K562 (cell line): ENCODE measurements around the gene FANK1. TPM values are rescaled to one million over a fixed set of nuclear protein-coding genes. Genes with fewer than 3 reads are reported as not detected.

ENCODE experiments used
- ATAC-seq: fragments of 200-7000 bp; cut with Tn5 transposase; 3 replicates; pipeline ENCODE4 v1.9.1; 2020; ENCODE audit warnings: moderate library complexity
- BruUV-seq: library from RNA; stranded (reverse); fragments of 400-500 nt; replicated peaks from 2 replicates; lab custom pipeline; 2021; lab: Mats Ljungman, UMichigan
- CTCF ChIA-PET: fragments of 300-600 bp; formaldehyde crosslinking; extraction: SDS; loops from one replicate; lab custom pipeline; 2021; ENCODE audit warnings: low intra/inter-chr PET ratio; lab: Yijun Ruan, JAX
- POLR2A ChIA-PET: fragments of 300-600, 350-650 bp; sonication (Branson Sonifier 250); formaldehyde crosslinking; extraction: SDS; loops from one replicate; lab custom pipeline; 2021; ENCODE audit warnings: antibody characterized with exemption, inconsistent platforms; lab: Yijun Ruan, JAX
- DNase-seq, 4 experiments: peaks; one replicate each; pipeline versions ENCODE4 v3.0.0 to v3.0.0-alpha.2; 2011 to 2018; ENCODE audit warnings: low spot score in 3 of 4, mixed read lengths in 3 of 4; ENCODE audit errors: extremely low read depth in 1 of 4
- FAIRE-seq: peaks from 2 replicates; lab custom pipeline; 2011; peaks lifted over from hg19 to GRCh38; lab: Jason Lieb, UNC
- H2AFZ ChIP-seq: 2 replicates; pipeline ENCODE4 v1.6.0; 2011; ENCODE audit warnings: low read depth, low read length, control low read depth, inconsistent platforms
- H3K27ac ChIP-seq: fragments of 200-600 bp; 3 replicates; pipeline ENCODE4 v1.8.0; 2011; ENCODE audit warnings: low read depth, mild to moderate bottlenecking, control low read depth, inconsistent platforms, low read length, moderate library complexity, mixed read lengths; ENCODE audit errors: extremely low read depth
- H3K27me3 ChIP-seq, 2 experiments: fragments of 300-600 bp in 1 of 2; 2 replicates in 1 of 2; 3 replicates in 1 of 2; pipeline versions ENCODE4 v1.6.0 to v1.8.0; 2011; ENCODE audit warnings: inconsistent platforms in 2 of 2, low read length in 2 of 2, mild to moderate bottlenecking in 1 of 2, mixed read lengths in 1 of 2, moderate library complexity in 1 of 2; ENCODE audit not compliant: control insufficient read depth in 2 of 2, insufficient read depth in 2 of 2
- H3K36me3 ChIP-seq: fragments of 300-600 bp; 3 replicates; pipeline ENCODE4 v1.8.0; 2011; ENCODE audit warnings: mild to moderate bottlenecking, low read length, inconsistent platforms; ENCODE audit not compliant: control insufficient read depth, insufficient read depth
- H3K4me1 ChIP-seq, 2 experiments: fragments of 200-600 bp in 1 of 2; replicated peaks in 1 of 2; 2 replicates in 1 of 2; 3 replicates in 1 of 2; pipeline versions ENCODE4 v1.5.1 to v1.8.0; 2011; ENCODE audit warnings: inconsistent platforms in 2 of 2, low read length in 2 of 2, mild to moderate bottlenecking in 1 of 2, mixed read lengths in 1 of 2, moderate library complexity in 1 of 2; ENCODE audit not compliant: control insufficient read depth in 2 of 2, insufficient read depth in 2 of 2
- H3K4me2 ChIP-seq: 2 replicates; pipeline ENCODE4 v1.6.1; 2011; ENCODE audit warnings: low read length, control low read depth, inconsistent platforms, mixed read lengths; ENCODE audit not compliant: insufficient read depth
- H3K4me3 ChIP-seq: fragments of 200-600 bp; sonication (generic), shearing (Covaris generic); 2 replicates; pipeline ENCODE4 v1.5.1; 2016; ENCODE audit warnings: control low read depth, inconsistent platforms
- H3K79me2 ChIP-seq: fragments of 200-600 bp; 3 replicates; pipeline ENCODE4 v1.8.0; 2011; ENCODE audit warnings: low read length, inconsistent platforms; ENCODE audit not compliant: control insufficient read depth, insufficient read depth
- H3K9ac ChIP-seq, 2 experiments: 2 replicates each; pipeline versions ENCODE4 v1.6.0 to v1.6.1; 2011; ENCODE audit warnings: low read depth in 2 of 2, low read length in 2 of 2, control low read depth in 1 of 2, inconsistent platforms in 1 of 2, mild to moderate bottlenecking in 1 of 2, mixed read lengths in 1 of 2; ENCODE audit not compliant: insufficient read depth in 1 of 2
- H3K9me1 ChIP-seq: one replicate; pipeline ENCODE4 v1.6.0; 2011; ENCODE audit warnings: inconsistent platforms, mild to moderate bottlenecking, low read length, moderate library complexity; ENCODE audit not compliant: control insufficient read depth, insufficient read depth
- H3K9me3 ChIP-seq: replicated peaks from 2 replicates; pipeline ENCODE4 v1.5.1; 2011; ENCODE audit warnings: low read depth, low read length, inconsistent platforms; ENCODE audit not compliant: control insufficient read depth, insufficient read depth
- H4K20me1 ChIP-seq: replicated peaks from 2 replicates; pipeline ENCODE4 v1.6.1; 2011; ENCODE audit warnings: low read length, inconsistent platforms, mixed read lengths; ENCODE audit not compliant: control insufficient read depth, insufficient read depth
- BCLAF1 ChIP-seq, 2 experiments: fragments of 450-650 bp in 1 of 2; IDR thresholded peaks; 2 replicates each; pipeline ENCODE4 v1.6.1; 2011 to 2017; ENCODE audit warnings: low read depth in 2 of 2, antibody characterized with exemption in 1 of 2, borderline replicate concordance in 1 of 2, low read length in 1 of 2, mild to moderate bottlenecking in 1 of 2, mixed read lengths in 1 of 2; ENCODE audit not compliant: control insufficient read depth in 1 of 2
- ESRRA ChIP-seq: fragments of 450-650 bp; IDR thresholded peaks from 2 replicates; pipeline ENCODE4 v1.6.1; 2014; ENCODE audit warnings: low read depth, mild to moderate bottlenecking, moderate library complexity, borderline replicate concordance
- FOXO4 ChIP-seq: fragments of 450-650 bp; formaldehyde crosslinking; IDR thresholded peaks from 2 replicates; pipeline ENCODE4 v1.4.0; 2020; ENCODE audit warnings: mild to moderate bottlenecking, moderate library complexity
- RBM15 ChIP-seq: fragments of 200-400 bp; formaldehyde crosslinking; IDR thresholded peaks from 2 replicates; pipeline ENCODE4 v1.6.1; 2018; ENCODE audit warnings: mild to moderate bottlenecking, low read length, moderate library complexity; ENCODE audit not compliant: insufficient read depth
- SIN3A ChIP-seq, 2 experiments: fragments of 150-350 bp in 1 of 2; IDR thresholded peaks; 2 replicates each; pipeline ENCODE4 v1.6.1; 2011 to 2016; ENCODE audit warnings: borderline replicate concordance in 2 of 2, low read depth in 2 of 2, low read length in 2 of 2, mild to moderate bottlenecking in 2 of 2, moderate library complexity in 2 of 2; ENCODE audit not compliant: control insufficient read depth in 1 of 2
- ZBTB34 ChIP-seq: fragments of 250-450 bp; sonication (Bioruptor Pico); IDR thresholded peaks from 2 replicates; pipeline ENCODE4 v1.8.0; 2021; ENCODE audit warnings: mild to moderate bottlenecking, moderate library complexity
- ZNF518B ChIP-seq: fragments of 250-450 bp; sonication (Bioruptor Pico); IDR thresholded peaks from 2 replicates; pipeline ENCODE4 v1.5.0; 2021; ENCODE audit warnings: mild to moderate bottlenecking, moderate library complexity
- ZNF561 ChIP-seq: fragments of 450-650 bp; formaldehyde crosslinking; conservative IDR thresholded peaks from 2 replicates; pipeline ENCODE4 v1.4.0; 2020; ENCODE audit warnings: mild to moderate bottlenecking, moderate library complexity
- ZNF75A ChIP-seq: fragments of 450-650 bp; formaldehyde crosslinking; IDR thresholded peaks from 2 replicates; pipeline ENCODE4 v1.4.0; 2020; ENCODE audit warnings: mild to moderate bottlenecking
- ZZZ3 ChIP-seq: fragments of 450-650 bp; IDR thresholded peaks from 2 replicates; pipeline ENCODE4 v1.6.1; 2016; ENCODE audit warnings: antibody characterized with exemption, mild to moderate bottlenecking, moderate library complexity
- WGBS: fragments of 100-300 bp; shearing (Covaris generic); methylation state at CpG from one replicate; pipeline ENCODE4 v1.1.6; 2016; ENCODE audit warnings: low coverage, mixed read lengths; ENCODE audit not compliant: insufficient coverage; ENCODE audit errors: missing lambda C conversion rate; 5-methylcytosine and 5-hydroxymethylcytosine counted together
- in situ Hi-C: fragments of 300-500 bp; cut with MboI; formaldehyde crosslinking; loops from 4 replicates; pipeline ENCODE4 v1.15.0; 2018; ENCODE audit warnings: inconsistent platforms, mixed read lengths
- intact Hi-C: fragments of 100-400 bp; cut with micrococcal nuclease; formaldehyde crosslinking; loops from 2 replicates; pipeline ENCODE4 v1.14.2; 2022
- polyA plus RNA-seq, 8 experiments: library from polyadenylated mRNA; depleted of rRNA in 4 of 8; stranded (reverse) in 5 of 8; unstranded in 3 of 8; fragments of >200 nt; fragmentation: Nextera tagmentation in 2 of 8; fragmentation: Illumina TruSeq in 1 of 8; extraction: Ambion mirVana in 2 of 8; extraction: Trizol in 1 of 8; gene quantifications; 2 replicates each; pipeline versions ENCODE4 v1.2.1 to v1.2.3, GENCODE V29; 2011 to 2014; ENCODE audit warnings: inconsistent platforms in 1 of 8, missing spikeins in 1 of 8
- total RNA-seq, 7 experiments: library from RNA; depleted of rRNA in 6 of 7; stranded (reverse); fragments of >200 nt in 6 of 7; fragmentation: Illumina TruSeq in 2 of 7; extraction: Trizol in 2 of 7; gene quantifications; 2 replicates each; pipeline versions ENCODE4 v1.2.1 to v1.2.3, GENCODE V29; 2011 to 2021; ENCODE audit warnings: low replicate concordance in 1 of 7

Gene FANK1
- total and polyA plus RNA-seq, 9 of the 15 experiments (the other 6 are each of a cell fraction or from before 2014, with no cell fraction given), result 0.11 to 2.3 (median 0.51) TPM; not detected in 1

GRCh38 chr10:126016156-126016805, 119.9 kb downstream of the FANK1 start:
- Histone ChIP-seq H3K4me1 (no peaks in the 10 kb centered on the region; a peak in 1 of 5 replicates), H3K9me3 (no peaks in the 10 kb centered on the region), H3K4me3 (no peak overlapping the region), H3K27me3 (no peaks in the 10 kb centered on the region), H3K9me1 (no peaks in the 10 kb centered on the region), H2AFZ (no peak overlapping the region), H3K27ac (no peak overlapping the region), H3K9ac (no peak overlapping the region), H3K36me3 (no peaks in the 10 kb centered on the region), H3K4me2 (no peak overlapping the region), H4K20me1 (no peaks in the 10 kb centered on the region), H3K79me2 (no peaks in the 10 kb centered on the region)
- no TSS peak for BruUV-seq
- FAIRE-seq (no peak), DNase-seq (no peak), ATAC-seq (no peak)
- intact Hi-C loops (no loop called here), in situ Hi-C loops (no loop called here)
- CTCF ChIA-PET, result no interaction called here
- POLR2A ChIA-PET, result no interaction called here
- 0% methylated on average over 4 of the region's 4 CpGs for WGBS
- TF ChIP-seq ZNF75A (CRISPR knock-in tag) (no peak), BCLAF1 (IDR thresholded peaks at IDR 0.05; ENCODE audit: borderline replicate concordance in 1 of 2, control insufficient read depth in 1 of 2, low read depth in 2 of 2, low read length in 1 of 2) (no peak), ZNF518B (no peak), ESRRA (no peak), RBM15 (no peak), ZBTB34 (CRISPR knock-in tag) (no peak), FOXO4 (CRISPR knock-in tag) (no peak), SIN3A (IDR thresholded peaks at IDR 0.05; ENCODE audit: borderline replicate concordance in 2 of 2, control insufficient read depth in 1 of 2, low read depth in 2 of 2, low read length in 2 of 2) (no peak), ZNF561 (no peak), ZZZ3 (no peak)
